GM18505 (cell line): ENCODE measurements around the gene MAML3.

Source experiments
- ATAC-seq: cut with Tn5 transposase; IDR thresholded peaks from one replicate; pipeline ENCODE4 v1.9.1; 2021; ENCODE audit not compliant: unreplicated experiment
- POLR2A ChIP-seq: IDR thresholded peaks from 4 replicates; pipeline ENCODE4 v1.6.1; 2011; ENCODE audit warnings: borderline replicate concordance; ENCODE audit not compliant: insufficient read depth, insufficient read length; ENCODE audit errors: extremely low read depth

The MAML3 gene

DNA sequence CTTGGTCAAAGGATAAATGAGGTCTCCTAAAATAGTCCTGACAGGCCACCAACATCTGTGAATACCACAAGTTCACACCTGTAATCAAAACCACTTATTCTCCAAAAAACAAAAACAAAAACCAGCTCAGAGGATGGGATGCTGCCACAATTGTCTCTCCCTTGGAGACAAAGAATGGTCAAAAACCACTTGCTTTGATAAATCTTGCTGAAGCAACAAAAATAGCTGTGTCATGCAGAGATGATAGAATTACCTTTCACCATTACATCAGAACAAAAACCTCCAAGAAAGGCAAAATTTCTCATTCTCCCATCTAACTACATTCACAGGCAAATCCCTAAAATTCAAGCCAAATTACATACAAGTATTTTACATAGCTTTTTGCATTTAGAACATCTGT, 180.4 kb downstream of the MAML3 start:
- ATAC-seq: no peak
- no peak for TF ChIP-seq POLR2A

DNA sequence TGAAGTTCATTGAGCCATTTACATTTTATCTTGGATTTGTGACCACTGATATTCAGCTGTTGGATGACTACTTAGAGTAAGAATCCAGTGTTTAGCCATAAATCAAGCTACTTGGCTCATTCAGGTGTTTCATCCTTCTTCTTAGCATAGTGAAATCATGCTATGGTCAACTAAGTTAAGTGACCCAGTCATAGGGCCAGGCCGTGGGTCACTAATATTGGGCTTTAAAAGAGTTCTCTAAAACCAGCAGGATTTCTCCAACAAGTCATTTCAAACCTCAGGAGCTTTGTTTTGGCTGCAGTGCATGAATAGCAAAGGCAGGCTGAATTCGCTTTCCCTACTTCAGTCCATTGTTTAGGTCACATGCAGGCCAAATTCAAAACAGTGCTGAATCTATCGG, 181.0 kb downstream of the MAML3 start:
- no peak for ATAC-seq

DNA sequence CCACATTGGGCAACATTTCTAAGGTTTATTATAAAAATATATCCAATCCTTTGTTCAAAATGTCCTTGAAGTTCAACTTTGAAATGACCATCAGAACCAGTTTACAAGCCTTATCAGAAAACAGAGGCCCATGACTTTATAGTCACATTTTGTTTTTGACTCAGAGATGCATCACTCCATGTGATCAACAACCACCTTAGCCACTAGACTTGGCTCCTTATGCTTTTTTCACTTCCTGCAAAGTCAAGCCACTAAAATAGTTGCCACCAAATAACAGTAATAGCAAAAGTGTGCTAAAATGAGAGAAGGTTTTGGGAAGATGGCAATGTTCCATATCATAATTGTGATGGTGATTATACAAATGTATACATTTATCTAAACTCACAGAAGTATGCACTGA, 181.7 kb downstream of the MAML3 start:
- ATAC-seq: no peak

More for the DNA sequence above, 181.0 kb downstream of the MAML3 start:
- no peak for TF ChIP-seq POLR2A

DNA sequence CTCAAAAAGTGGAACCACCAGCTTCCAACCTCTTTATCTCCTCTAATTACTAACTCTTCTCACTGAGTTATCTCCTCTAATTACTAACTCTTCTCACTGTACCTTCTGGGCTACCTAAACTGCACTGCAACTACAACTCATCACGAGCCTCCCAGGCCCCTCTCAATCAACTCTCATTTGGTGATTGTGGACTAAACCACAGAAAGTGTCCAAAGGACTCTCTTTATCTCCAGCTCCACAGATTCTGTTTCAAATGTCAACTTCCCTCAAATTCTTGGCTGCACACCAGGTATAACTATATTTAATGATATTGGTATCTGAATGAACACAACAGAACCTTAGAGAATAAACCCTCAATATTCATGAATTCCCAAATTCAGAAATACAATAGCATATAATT, 182.9 kb downstream of the MAML3 start:
- no peak for TF ChIP-seq POLR2A
- ATAC-seq: no peak

More for the DNA sequence above, 181.7 kb downstream of the MAML3 start:
- TF ChIP-seq POLR2A: no peak

DNA sequence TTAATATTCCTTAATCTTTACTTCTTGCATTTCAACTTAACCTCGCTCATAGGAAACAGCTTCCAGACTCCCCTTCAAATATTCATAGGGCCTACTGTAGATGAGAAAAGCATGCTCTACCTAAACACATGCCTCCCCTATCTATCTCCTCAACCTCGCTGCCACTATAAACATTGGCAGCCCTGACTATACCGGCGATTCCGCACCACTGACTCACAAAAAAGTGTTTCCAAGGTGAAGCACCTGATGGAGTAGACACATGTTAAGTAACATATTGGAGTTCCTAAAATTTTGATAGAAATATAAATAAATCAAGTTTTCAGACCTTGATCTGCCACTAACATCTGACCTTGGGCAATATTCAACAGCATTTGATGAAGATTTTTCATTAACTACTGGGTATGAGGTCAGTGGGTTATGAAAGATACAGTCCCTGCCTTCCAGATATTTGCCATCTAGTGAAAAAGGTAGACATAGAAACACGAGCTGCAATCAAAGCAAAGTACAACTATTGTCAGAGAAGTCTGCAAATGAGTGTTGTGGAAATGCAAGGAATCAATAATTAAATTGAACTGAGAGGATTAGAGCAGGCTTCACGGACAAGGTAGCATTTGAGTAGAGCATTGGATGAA, 184.2 kb downstream of the MAML3 start:
- no peak for TF ChIP-seq POLR2A
- ATAC-seq: no peak

DNA sequence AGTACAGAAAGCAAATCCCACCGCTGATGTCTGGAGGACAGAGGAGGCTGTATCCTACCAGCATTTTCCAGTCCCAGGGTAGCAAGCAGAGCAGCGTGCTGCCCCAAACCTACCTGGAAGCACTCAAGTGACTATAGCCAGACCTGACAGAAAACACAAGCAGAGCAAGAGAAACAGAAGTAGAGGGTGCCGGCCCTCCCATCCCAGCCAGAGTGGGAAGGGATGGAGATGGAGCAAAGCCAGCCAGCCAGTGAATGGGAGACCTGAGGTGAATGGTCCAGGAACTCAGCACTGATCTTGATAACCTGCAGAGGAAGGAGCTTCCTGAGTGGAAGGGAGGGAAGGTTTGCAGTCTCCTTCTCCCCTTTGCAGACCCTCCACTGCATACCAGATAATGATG, 185.2 kb downstream of the MAML3 start:
- TF ChIP-seq POLR2A: no peak

DNA sequence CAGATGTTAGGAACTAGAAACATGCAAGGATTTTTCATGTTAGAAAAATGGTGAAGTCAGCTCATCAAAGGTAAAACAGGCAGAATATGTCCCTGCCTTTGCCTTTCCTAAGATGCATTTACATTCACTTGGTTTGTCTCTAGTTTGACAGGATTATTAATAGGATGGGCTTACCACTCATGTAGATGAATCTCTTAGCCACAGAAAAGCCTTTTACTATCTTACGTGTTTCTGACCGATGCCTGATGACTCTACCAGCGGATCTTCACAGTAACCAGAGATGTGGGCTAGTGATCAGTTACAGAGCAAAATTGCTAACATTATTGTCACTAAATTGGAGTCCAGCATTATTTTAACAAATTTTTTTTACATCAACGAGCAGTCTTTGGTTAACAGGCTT, 187.6 kb downstream of the MAML3 start:
- ATAC-seq: no peak
- TF ChIP-seq POLR2A: no peak

More for the DNA sequence above, 185.2 kb downstream of the MAML3 start:
- ATAC-seq: no peak

DNA sequence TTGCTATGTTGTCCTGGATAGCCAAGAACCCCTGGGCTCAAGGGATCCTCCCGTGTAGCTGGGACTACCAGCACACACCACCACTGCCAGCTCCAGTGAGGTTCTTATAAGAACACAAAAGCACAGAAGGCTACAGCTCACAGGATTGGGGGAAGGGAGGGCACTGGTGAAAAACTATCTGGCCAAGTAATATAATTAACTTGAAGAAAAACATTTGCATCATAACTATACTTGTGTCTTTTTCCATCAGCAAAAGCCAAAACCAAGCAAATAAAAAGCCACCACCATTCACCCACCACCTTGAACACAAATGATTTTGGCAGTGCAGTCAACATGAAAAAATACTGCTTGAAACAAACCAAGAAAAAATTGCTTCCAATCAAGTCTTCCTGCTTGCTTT, 188.2 kb downstream of the MAML3 start:
- no peak for TF ChIP-seq POLR2A
- ATAC-seq: no peak

DNA sequence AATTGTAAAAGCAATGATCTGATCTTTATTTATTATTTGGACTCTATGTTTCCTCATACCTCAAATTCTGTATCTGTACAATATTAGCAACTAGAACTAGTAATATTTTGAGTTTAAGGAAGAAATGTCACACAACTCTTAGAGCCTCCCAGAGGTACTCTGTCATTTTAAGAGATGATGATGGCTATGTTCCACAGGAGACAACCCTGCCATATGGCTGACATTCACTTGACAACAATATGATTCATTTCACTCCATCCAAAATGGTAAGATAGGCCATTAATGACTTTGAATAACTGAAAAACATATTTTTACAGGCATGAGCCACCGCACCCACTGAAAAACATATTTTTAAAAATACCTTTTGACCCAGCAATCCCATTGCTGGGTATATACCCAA, 190.3 kb downstream of the MAML3 start:
- ATAC-seq: no peak

DNA sequence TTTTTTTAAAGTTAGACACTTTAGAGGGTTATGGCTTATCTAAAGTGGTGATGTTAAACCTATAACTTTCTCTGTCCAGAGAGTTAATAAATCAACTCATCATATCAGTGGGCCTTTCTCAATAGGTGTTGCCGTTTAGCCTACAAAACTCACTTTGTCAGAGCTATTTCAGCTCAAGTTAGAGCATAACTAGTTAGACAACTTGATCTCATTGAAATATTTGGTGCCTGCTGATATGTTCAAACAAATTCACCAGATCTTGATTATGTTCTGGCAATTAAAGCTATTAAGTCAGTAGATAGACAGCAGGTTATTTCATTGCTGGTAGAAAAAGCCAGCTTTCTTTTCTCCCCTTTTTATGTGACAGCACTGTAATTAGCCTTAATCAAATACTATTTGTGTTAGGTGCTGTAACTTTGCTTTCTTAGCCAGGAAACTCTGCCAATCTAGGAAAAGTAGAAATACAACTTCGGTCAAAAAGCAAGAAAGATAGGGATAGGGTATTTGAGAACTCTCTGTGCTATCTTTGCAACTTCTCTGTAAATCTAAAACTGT, 191.8 kb downstream of the MAML3 start:
- ATAC-seq: no peak
- TF ChIP-seq POLR2A: no peak

More for the DNA sequence above, 190.3 kb downstream of the MAML3 start:
- TF ChIP-seq POLR2A: no peak

DNA sequence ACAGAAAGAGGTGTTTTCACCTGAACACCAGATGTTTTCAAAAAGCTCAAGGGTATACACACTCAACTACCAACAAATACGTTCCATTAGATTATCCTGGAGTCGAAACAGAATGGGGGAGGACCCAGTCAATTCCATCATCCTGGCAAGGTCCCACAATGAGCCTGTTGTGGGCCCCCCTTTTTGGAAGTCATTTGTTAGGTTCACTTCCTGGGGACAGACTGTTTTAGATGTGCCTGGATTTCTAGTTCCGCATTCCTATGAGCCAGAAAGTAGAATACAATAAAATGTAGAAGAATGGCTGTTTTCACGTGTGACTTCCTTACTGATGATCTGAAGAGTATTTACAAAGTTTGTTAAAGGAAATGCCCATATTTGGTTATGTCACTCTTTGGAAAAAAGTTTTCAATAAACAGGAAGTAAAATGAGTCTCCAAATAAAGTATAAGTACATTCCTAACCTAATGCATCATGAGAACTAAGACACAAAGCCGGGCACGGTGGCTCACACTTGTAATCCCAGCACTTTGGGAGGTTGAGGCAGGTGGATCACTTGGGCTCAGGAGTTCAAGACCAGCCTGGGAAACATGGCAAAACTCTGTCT, 192.5 kb downstream of the MAML3 start:
- ATAC-seq: no peak
- no peak for TF ChIP-seq POLR2A

DNA sequence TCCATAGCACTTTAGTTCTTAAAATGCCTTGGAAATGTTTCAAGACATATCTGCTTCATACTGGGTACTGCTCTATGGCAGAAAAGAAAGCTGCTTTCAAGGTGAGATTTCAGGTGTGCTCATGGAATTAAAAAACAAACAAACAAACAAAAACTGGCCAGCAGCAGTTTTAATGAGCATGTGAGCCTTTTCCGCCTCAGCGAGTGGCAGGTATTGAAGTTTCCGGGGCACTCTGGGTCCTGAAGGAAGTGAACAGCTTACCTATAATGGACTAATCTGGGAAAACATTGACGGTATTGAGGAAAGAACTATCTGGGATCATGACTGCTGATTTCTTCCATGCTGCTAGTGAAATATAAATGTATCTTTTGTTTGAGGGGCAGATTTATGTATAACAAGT, 194.6 kb downstream of the MAML3 start:
- no peak for ATAC-seq
- TF ChIP-seq POLR2A: no peak

DNA sequence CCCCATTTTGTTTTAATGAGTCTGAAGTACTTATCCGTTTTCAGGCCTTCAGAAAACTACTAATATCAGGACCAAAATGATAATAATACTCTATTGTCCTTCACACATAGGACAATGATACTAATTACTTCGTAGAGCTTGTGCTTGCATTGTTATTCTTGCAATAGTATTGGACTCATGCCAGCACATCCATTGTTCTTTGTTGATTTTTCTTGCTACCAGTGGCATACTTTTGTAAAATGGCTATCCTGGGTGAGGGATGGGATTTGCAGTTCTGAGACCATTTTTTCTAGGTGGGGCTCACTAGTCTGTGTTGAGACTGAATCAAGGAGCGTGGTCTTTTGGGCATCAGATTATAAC, 195.3 kb downstream of the MAML3 start:
- no peak for TF ChIP-seq POLR2A
- no peak for ATAC-seq

DNA sequence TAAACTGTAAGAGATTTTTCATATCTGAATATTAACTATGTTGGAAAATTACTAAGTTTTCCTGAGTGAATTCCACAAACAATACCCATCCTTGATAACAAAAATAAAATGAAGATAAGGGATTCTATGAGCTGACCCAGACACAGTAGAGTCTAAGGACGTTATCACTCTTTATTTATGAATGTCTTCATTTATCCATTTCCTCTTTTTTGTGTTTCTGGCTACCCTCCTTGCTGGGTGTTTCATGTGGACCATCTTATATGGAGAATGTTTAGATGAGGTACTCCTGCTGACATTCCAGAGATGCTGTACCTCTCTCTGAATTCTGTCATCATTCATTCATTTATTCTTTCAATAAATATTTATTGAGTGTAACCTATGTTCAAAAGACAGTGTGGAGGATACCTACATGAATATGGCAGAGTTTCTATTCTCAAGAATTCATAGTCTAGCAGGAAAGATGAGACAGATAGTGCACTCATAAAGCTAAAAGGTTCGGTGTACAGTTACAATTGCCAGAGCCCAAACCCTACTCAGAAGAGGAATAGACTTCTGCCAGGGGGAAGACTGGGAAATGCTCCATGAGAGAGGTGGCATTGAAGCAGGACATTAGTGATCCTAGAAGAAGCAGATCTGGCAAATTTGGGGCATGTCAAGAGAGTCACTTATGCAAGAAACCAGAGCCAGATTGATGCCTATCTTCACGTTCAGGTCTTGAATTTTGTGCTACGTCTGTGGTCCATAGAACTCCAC, 195.8 kb downstream of the MAML3 start:
- no peak for TF ChIP-seq POLR2A

More for the DNA sequence above, 195.8 kb downstream of the MAML3 start:
- ATAC-seq: no peak
